GM23248 (cell line): ENCODE data around the gene MON1A. TPM values are rescaled to one million over a fixed set of nuclear protein-coding genes. Genes with fewer than 3 reads are reported as not detected.
A peak's percentile ranks its signal among the peaks of the same experiment; 100 is the strongest.

ENCODE experiments used
- DNase-seq: peaks from one replicate; pipeline ENCODE4 v3.0.0-alpha.2; 2015
- H2AFZ ChIP-seq: fragments of 200-600 bp; sonication (generic); 2 replicates; pipeline ENCODE4 v1.6.1; 2016; ENCODE audit warnings: antibody characterized with exemption
- H3F3A ChIP-seq: fragments of 200-600 bp; sonication (generic); 2 replicates; pipeline ENCODE4 v1.6.1; 2016; ENCODE audit warnings: mild to moderate bottlenecking, antibody characterized with exemption, mixed run types; ENCODE audit not compliant: insufficient read depth
- H3K27ac ChIP-seq: fragments of 200-600 bp; sonication (generic); 2 replicates; pipeline ENCODE4 v1.5.1; 2016; ENCODE audit warnings: mild to moderate bottlenecking
- H3K27me3 ChIP-seq: fragments of 200-600 bp; sonication (generic); replicated peaks from 2 replicates; pipeline ENCODE4 v1.6.1; 2016; ENCODE audit warnings: mild to moderate bottlenecking; ENCODE audit not compliant: insufficient read depth
- H3K36me3 ChIP-seq: fragments of 200-600 bp; sonication (generic); 2 replicates; pipeline ENCODE4 v1.6.1; 2016; ENCODE audit warnings: low read depth, mild to moderate bottlenecking
- H3K4me1 ChIP-seq: fragments of 200-600 bp; sonication (generic); 2 replicates; pipeline ENCODE4 v1.6.1; 2016; ENCODE audit warnings: mild to moderate bottlenecking; ENCODE audit not compliant: insufficient read depth
- H3K4me2 ChIP-seq: fragments of 200-600 bp; sonication (generic); one replicate; pipeline ENCODE4 v1.6.1; 2016; ENCODE audit warnings: mild to moderate bottlenecking; ENCODE audit not compliant: unreplicated experiment
- H3K4me3 ChIP-seq: fragments of 200-600 bp; sonication (generic); 2 replicates; pipeline ENCODE4 v1.5.1; 2016; ENCODE audit warnings: mild to moderate bottlenecking
- H3K79me2 ChIP-seq: fragments of 200-600 bp; sonication (generic); 2 replicates; pipeline ENCODE4 v1.6.1; 2016; ENCODE audit warnings: mild to moderate bottlenecking; ENCODE audit not compliant: insufficient read depth
- H3K9ac ChIP-seq: fragments of 200-600 bp; sonication (generic); 2 replicates; pipeline ENCODE4 v1.6.1; 2016; ENCODE audit warnings: mild to moderate bottlenecking
- H3K9me2 ChIP-seq: fragments of 200-600 bp; sonication (generic); 2 replicates; pipeline ENCODE4 v1.6.1; 2016; ENCODE audit warnings: mixed run types, mild to moderate bottlenecking, moderate library complexity; ENCODE audit not compliant: insufficient read depth
- H3K9me3 ChIP-seq: fragments of 200-600 bp; sonication (generic); one replicate; pipeline ENCODE4 v1.6.1; 2017; ENCODE audit warnings: low read depth
- H4K20me1 ChIP-seq: fragments of 200-600 bp; sonication (generic); 2 replicates; pipeline ENCODE4 v1.6.0; 2016; ENCODE audit not compliant: insufficient read depth
- EZH2 ChIP-seq: fragments of 200-600 bp; sonication (generic); IDR thresholded peaks from 2 replicates; pipeline ENCODE4 v1.6.1; 2018; ENCODE audit warnings: antibody characterized with exemption, mild to moderate bottlenecking; ENCODE audit not compliant: insufficient read depth, poor library complexity, severe bottlenecking
- EZH2phosphoT487 ChIP-seq: fragments of 200-600 bp; sonication (generic); IDR thresholded peaks from 2 replicates; pipeline ENCODE4 v1.6.1; 2018; ENCODE audit warnings: antibody characterized with exemption, moderate library complexity, mild to moderate bottlenecking, low read depth; ENCODE audit not compliant: insufficient read depth
- WGBS, 2 experiments: methylation state at CpG; one replicate each; pipeline ENCODE4 v1.1.6; 2015 to 2017; ENCODE audit warnings: low lambda C conversion rate in 2 of 2, low coverage in 1 of 2; ENCODE audit errors: missing lambda C conversion rate in 2 of 2; 5-methylcytosine and 5-hydroxymethylcytosine counted together
- in situ Hi-C: fragments of 300-500 bp; cut with MboI; formaldehyde crosslinking; loops from 2 replicates; pipeline ENCODE4 v1.15.0; 2020
- polyA plus RNA-seq: library from polyadenylated mRNA; unstranded; fragments of >200 nt; fragmentation: Nextera tagmentation; extraction: Ambion mirVana; gene quantifications from 2 replicates; pipeline ENCODE4 v1.2.1, GENCODE V29; 2016
- total RNA-seq: library from RNA; depleted of rRNA; stranded (reverse); fragments of >200 nt; shearing (Covaris generic); gene quantifications from 2 replicates; pipeline ENCODE4 v1.2.3, GENCODE V29; 2014

Gene MON1A
- total and polyA plus RNA-seq, 2 experiments from 2014 or later, result 13.6 to 15.0 TPM

DNA sequence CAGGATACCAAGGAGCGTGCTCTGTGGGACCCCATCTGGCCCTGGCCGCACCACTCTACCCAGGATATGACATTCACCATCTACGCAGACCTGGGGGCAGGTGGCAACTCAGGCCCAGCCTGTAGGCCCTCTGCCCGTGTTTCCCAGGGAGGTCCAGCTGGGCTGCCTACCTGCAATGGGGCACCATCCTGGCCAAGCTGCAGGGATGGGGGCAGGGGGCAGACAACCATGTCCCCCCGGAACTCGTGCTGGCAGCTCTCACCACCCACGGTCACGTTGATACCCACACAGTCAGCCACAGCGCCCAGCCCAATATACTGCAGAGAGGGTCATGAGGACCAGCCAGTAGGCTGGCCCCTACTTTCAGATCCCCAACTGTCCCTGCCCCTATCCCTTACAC is 33.8 kb downstream of the MON1A start:
- Histone ChIP-seq H3F3A (no peaks in the 10 kb centered on the region), H3K4me3 (no peak overlapping the region), H3K9ac (no peak overlapping the region), H3K9me2 (no peaks in the 10 kb centered on the region), H3K27me3 (no peaks in the 10 kb centered on the region), H3K36me3 (no peaks in the 10 kb centered on the region), H3K27ac (no peak overlapping the region), H3K79me2 (no peaks in the 10 kb centered on the region), H4K20me1 (no peaks in the 10 kb centered on the region), H3K9me3 (no peaks in the 10 kb centered on the region), H2AFZ (no peak overlapping the region), H3K4me2 (no peak overlapping the region), H3K4me1 (peaks cover 5% of the 10 kb centered on the region)
- 71 to 82% methylated on average over 9 of the region's 9 CpGs for WGBS, 2 experiments
- TF ChIP-seq EZH2phosphoT487 (no peak), EZH2 (no peak)
- in situ Hi-C loops, result no loop called here
- no peak for DNase-seq

DNA sequence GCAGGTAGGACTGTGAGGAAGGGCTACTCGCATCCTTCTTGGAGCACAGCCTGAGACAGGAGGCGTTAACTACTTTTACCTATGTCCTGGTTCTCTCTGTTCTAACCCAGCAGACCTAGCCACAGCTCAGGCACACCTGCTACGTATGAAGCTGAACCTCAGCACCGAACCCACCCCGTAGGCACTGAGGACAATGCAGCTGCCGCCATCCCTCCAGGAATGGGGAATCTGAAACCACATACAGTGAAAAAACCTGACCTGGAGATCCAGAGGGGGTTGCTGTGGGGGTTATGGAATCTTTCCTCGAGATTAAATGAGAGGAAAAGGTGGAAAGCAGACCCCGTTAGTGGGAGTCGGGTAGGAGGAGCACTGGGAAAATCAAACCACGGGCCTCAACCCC is 40.3 kb downstream of the MON1A start:
- in situ Hi-C loops, result no loop called here
- no peak overlapping the region for H2AFZ ChIP-seq

DNA sequence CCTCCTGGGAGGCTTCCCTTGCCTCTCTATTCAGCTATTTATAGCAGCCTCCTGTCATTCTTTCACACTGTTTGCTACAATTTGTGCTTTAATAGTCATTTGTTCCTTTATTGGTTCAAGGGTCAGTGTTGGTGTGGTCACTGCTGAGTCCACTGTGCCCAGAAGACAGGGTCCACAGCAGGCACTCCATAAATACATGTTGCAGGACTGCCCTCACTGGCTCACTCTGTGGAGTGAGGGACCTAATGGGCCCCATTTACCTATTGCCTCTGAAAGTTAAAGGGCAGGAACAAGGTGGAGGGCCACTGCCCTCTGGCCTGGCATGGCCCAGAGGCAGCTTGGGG is 42.7 kb downstream of the MON1A start:
- no peak for DNase-seq
- H3K36me3 ChIP-seq, result no peaks in the 10 kb centered on the region
- TF ChIP-seq EZH2, result no peak
- no peak for TF ChIP-seq EZH2phosphoT487
- in situ Hi-C loops, result no loop called here
- no peaks in the 10 kb centered on the region for H3F3A ChIP-seq
- no peak overlapping the region for H3K4me3 ChIP-seq
- H4K20me1 ChIP-seq, result no peaks in the 10 kb centered on the region
- H3K9me2 ChIP-seq, result no peaks in the 10 kb centered on the region
- H3K9ac ChIP-seq, result no peak overlapping the region
- no peak overlapping the region for H3K4me2 ChIP-seq
- H3K27me3 ChIP-seq, result peaks cover 5% of the 10 kb centered on the region
- no peak overlapping the region for H3K27ac ChIP-seq
- no peaks in the 10 kb centered on the region for H3K79me2 ChIP-seq
- no peak overlapping the region for H2AFZ ChIP-seq
- H3K9me3 ChIP-seq, result no peaks in the 10 kb centered on the region
- no peaks in the 10 kb centered on the region for H3K4me1 ChIP-seq

More for the DNA sequence above, 40.3 kb downstream of the MON1A start:
- no peak overlapping the region for H3K4me2 ChIP-seq
- H3F3A ChIP-seq, result no peaks in the 10 kb centered on the region
- H3K36me3 ChIP-seq, result no peaks in the 10 kb centered on the region
- no peak for TF ChIP-seq EZH2phosphoT487
- no peak for TF ChIP-seq EZH2
- H3K9ac ChIP-seq, result no peak overlapping the region
- H3K27ac ChIP-seq, result no peak overlapping the region
- H3K9me2 ChIP-seq, result no peaks in the 10 kb centered on the region
- H3K4me1 ChIP-seq, result no peaks in the 10 kb centered on the region
- H3K4me3 ChIP-seq, result no peak overlapping the region
- WGBS, 2 experiments, result 46 to 50% methylated on average over 10 of the region's 10 CpGs
- no peaks in the 10 kb centered on the region for H4K20me1 ChIP-seq
- H3K27me3 ChIP-seq, result no peaks in the 10 kb centered on the region
- DNase-seq, result no peak
- H3K79me2 ChIP-seq, result no peaks in the 10 kb centered on the region
- no peaks in the 10 kb centered on the region for H3K9me3 ChIP-seq

DNA sequence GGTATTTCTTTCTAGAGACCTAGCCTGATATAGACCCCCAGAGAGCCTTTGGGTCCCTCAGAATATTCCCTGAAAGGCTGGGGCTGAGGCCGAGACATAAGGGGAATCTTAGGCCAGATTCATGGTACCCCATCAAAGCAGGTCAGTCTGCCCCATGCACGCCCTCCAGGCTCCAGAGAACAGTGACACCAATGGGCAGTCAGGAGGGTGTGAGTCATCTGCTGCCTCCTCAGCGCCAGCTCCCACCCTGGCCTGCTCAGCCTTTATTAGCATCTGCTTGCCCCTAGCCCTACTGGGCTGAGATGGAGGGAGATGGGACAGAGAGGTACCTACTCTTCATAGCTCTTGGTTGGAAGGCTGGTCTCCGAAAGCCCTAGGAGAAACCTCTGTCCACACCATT is 45.6 kb downstream of the MON1A start:
- no peak overlapping the region for H3K4me2 ChIP-seq
- no peak overlapping the region for H2AFZ ChIP-seq
- H4K20me1 ChIP-seq, result no peaks in the 10 kb centered on the region
- H3K4me3 ChIP-seq, result no peak overlapping the region
- H3K9me3 ChIP-seq, result no peaks in the 10 kb centered on the region
- peak; percentile 38 for DNase-seq
- WGBS, 2 experiments, result 66 to 69% methylated on average over 4 of the region's 4 CpGs
- no peak overlapping the region for H3K27ac ChIP-seq
- no peaks in the 10 kb centered on the region for H3K9me2 ChIP-seq
- peaks cover 8% of the 10 kb centered on the region for H3K27me3 ChIP-seq
- H3K36me3 ChIP-seq, result no peaks in the 10 kb centered on the region
- no peaks in the 10 kb centered on the region for H3K79me2 ChIP-seq
- H3K9ac ChIP-seq, result no peak overlapping the region
- H3F3A ChIP-seq, result no peaks in the 10 kb centered on the region
- H3K4me1 ChIP-seq, result no peaks in the 10 kb centered on the region
- in situ Hi-C loops, result no loop called here
- TF ChIP-seq EZH2 (no peak), EZH2phosphoT487 (no peak)

DNA sequence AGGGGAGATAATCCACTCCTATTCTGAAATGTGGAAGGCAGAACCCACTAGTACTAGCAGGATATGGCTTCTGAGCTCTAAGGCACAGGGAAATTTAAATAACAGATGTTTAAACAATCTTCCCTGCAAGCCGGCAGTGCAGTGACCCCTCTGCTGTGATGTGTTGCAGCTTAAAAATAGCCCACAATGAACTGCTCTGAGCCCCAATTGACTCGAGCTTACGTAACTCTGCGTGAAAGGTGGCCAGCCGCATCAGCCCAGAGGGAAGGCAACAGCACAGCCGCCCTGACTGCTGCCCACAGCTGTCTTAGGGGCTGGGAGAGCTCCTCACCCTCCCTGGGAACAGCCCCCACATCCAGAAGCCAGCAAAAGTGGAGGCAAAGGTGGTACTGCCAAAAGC is 47.4 kb downstream of the MON1A start:
- H3K9me2 ChIP-seq, result no peaks in the 10 kb centered on the region
- H3K4me3 ChIP-seq, result no peak overlapping the region
- no peaks in the 10 kb centered on the region for H3K79me2 ChIP-seq
- H3K27me3 ChIP-seq, result peaks cover 8% of the 10 kb centered on the region
- 32 to 34% methylated on average over 6 of the region's 6 CpGs for WGBS, 2 experiments
- no peaks in the 10 kb centered on the region for H3K36me3 ChIP-seq
- H3K9ac ChIP-seq, result no peak overlapping the region
- in situ Hi-C loops, result no loop called here
- DNase-seq, result no peak
- no peaks in the 10 kb centered on the region for H4K20me1 ChIP-seq
- no peaks in the 10 kb centered on the region for H3F3A ChIP-seq
- no peak overlapping the region for H2AFZ ChIP-seq
- TF ChIP-seq EZH2phosphoT487 (no peak), EZH2 (no peak)
- no peaks in the 10 kb centered on the region for H3K9me3 ChIP-seq
- no peak overlapping the region for H3K27ac ChIP-seq
- H3K4me1 ChIP-seq, result no peaks in the 10 kb centered on the region
- no peak overlapping the region for H3K4me2 ChIP-seq
